Pancreas (tissue), 10 donors: ENCODE measurements around the gene GPC6. TPM values are rescaled to one million over a fixed set of nuclear protein-coding genes. Genes with fewer than 3 reads are reported as not detected.
A peak's percentile ranks its signal among the peaks of the same experiment; 100 is the strongest.

ENCODE experiments used
- ATAC-seq, 4 donors: fragments of 200-7000 bp; cut with Tn5 transposase; one replicate each; pipeline versions ENCODE4 v1.8.0 to v1.9.1; 2020; ENCODE audit warnings: mild to moderate bottlenecking in 4 of 4, moderate library complexity in 4 of 4
- DNase-seq, 6 donors: peaks; one replicate each; pipeline ENCODE4 v3.0.0-alpha.2; 2020
- FAIRE-seq: peaks from 2 replicates; lab custom pipeline; 2012; peaks lifted over from hg19 to GRCh38; lab: Jason Lieb, UNC
- H3K27ac ChIP-seq, 4 donors: fragments of 200-600 bp; sonication (generic); 1 replicate in 3 of 4; 2 replicates in 1 of 4; pipeline versions ENCODE4 v1.5.0 to v1.8.0; 2020
- H3K27me3 ChIP-seq, 4 donors: fragments of 200-600 bp; one replicate each; pipeline ENCODE4 v1.8.0; 2021
- H3K36me3 ChIP-seq, 3 donors: fragments of 200-600 bp; sonication (generic) in 1 of 3; one replicate each; pipeline versions ENCODE4 v1.5.0 to v1.8.0; 2020 to 2021
- H3K4me1 ChIP-seq, 3 donors: fragments of 200-600 bp; one replicate each; pipeline ENCODE4 v1.8.0; 2021
- H3K4me3 ChIP-seq, 4 donors: fragments of 200-600 bp; sonication (generic) in 2 of 4; one replicate each; pipeline versions ENCODE4 v1.5.0 to v1.8.0; 2020 to 2021
- H3K9me3 ChIP-seq, 4 donors: fragments of 200-600 bp; one replicate each; pipeline ENCODE4 v1.8.0; 2021
- WGBS, 2 donors: extraction: QIAGEN DNeasy Blood & Tissue Kit; methylation state at CpG; one replicate each; pipeline ENCODE4 v1.1.7; 2013; 5-methylcytosine and 5-hydroxymethylcytosine counted together
- intact Hi-C, 3 donors: fragments of 100-400 bp; cut with DNase I; formaldehyde crosslinking; loops; one replicate each; pipeline versions ENCODE4 v1.11.1 to v1.14.2; 2022
- polyA plus RNA-seq, 2 donors: library from polyadenylated mRNA; stranded (reverse); fragments of 200-250 nt; gene quantifications; one replicate each; pipeline ENCODE4 v1.2.3, GENCODE V29; 2013
- total RNA-seq, 6 donors: library from RNA; stranded (reverse); fragmentation: NEBNext Ultra II Directional in 4 of 6; extraction: Animal tissue kit (Norgen Biotek cat#: 25700) in 4 of 6; gene quantifications; one replicate each; pipeline versions ENCODE4 v1.2.1 to v1.2.4, GENCODE V29; 2021 to 2023
- TF ChIP-seq, protein P1 (sequence below), 4 donors: fragments of 200-600 bp; sonication (generic) in 3 of 4; IDR thresholded peaks; one replicate each; pipeline versions ENCODE4 v1.5.0 to v1.8.0; 2021; ENCODE audit warnings: antibody characterized with exemption in 4 of 4
- donor health status: healthy with polysubstance abuse.
- donor health status: DM: no; HTN: no; CAD: no; lungs with moderate emphysema.
- donor health status: DM: no; HTN: no; CAD: no.
- donor health status: control.
- donor health status: control.
- donor health status: Bipolar disorder and iron deficiency.
- donor health status: DM: yes; HTN: yes; CAD: no.
- donor health status: DM: no; HTN: no; CAD: no.
- donor health status: DM: no; HTN: no; CAD: no.
- donor health status: DM: yes; HTN: yes; CAD: no.

GPC6 gene
- total and polyA plus RNA-seq, 8 donors, result 0.23 to 3.3 (median 1.2) TPM

DNA sequence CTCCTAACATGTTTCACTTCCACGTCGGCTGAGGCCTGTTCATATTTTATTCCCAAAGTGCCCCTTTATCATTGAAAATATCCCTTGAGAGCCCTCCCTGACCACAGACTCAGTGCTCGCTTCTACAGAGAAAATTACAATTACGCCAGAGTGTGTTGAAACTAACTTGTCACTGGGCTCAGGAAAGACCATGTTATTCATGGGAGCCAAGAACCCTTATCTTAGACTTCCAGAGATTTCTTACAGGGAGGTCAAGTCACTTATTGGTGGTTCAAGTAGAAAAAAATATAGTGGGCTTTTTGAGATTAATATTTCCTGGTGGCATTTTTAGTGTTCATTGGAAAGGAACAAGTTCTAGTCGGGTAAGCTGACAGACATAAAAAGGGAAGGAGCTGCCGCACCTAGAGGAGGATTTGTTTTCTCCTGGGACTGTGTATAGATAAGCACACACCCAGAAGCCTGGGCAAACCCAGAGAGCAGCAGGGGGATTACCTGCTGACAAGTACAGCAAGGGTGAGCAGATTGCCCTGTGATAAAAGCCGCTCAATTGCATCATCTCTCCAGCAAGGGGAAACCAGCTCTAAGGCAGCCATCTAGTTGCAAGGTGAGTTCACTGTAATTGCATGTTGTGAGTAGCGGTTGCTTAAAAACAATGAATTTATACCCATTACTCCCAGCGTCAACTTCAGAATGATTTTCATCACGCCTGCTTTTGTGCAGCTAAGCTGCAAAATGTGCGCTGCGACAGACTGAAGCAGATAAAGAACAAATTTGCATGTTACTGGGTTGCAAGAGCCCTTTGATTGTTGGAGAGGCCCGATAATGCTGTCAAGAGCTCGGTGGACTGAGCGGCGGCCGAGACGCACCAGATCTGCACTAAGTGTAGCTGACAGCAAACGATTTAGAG lies 1206.7 kb downstream of the GPC6 start:
- intact Hi-C loops, result loop anchor here in 2 of 3 donors (5.0 to 10.0 kb wide), 2 partner anchors 181 to 184 kb away; no protein-coding TSS in a partner anchor
- FAIRE-seq (no peak), ATAC-seq (peak in 2 of 4 donors; percentile 67 to 71), DNase-seq (no peak)
- H3K4me3 ChIP-seq, result no peak overlapping the region
- no peak overlapping the region for H3K27ac ChIP-seq
- H3K27me3 ChIP-seq, result no peaks in the 10 kb centered on the region
- no peaks in the 10 kb centered on the region for H3K9me3 ChIP-seq
- TF ChIP-seq, protein P1, sequence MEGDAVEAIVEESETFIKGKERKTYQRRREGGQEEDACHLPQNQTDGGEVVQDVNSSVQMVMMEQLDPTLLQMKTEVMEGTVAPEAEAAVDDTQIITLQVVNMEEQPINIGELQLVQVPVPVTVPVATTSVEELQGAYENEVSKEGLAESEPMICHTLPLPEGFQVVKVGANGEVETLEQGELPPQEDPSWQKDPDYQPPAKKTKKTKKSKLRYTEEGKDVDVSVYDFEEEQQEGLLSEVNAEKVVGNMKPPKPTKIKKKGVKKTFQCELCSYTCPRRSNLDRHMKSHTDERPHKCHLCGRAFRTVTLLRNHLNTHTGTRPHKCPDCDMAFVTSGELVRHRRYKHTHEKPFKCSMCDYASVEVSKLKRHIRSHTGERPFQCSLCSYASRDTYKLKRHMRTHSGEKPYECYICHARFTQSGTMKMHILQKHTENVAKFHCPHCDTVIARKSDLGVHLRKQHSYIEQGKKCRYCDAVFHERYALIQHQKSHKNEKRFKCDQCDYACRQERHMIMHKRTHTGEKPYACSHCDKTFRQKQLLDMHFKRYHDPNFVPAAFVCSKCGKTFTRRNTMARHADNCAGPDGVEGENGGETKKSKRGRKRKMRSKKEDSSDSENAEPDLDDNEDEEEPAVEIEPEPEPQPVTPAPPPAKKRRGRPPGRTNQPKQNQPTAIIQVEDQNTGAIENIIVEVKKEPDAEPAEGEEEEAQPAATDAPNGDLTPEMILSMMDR (IDR thresholded peaks at IDR 0.05), result no peak
- 53 to 61% methylated on average over 19 of the region's 19 CpGs for WGBS, 2 donors
- no peaks in the 10 kb centered on the region for H3K36me3 ChIP-seq
- H3K4me1 ChIP-seq, result no peaks in the 10 kb centered on the region

DNA sequence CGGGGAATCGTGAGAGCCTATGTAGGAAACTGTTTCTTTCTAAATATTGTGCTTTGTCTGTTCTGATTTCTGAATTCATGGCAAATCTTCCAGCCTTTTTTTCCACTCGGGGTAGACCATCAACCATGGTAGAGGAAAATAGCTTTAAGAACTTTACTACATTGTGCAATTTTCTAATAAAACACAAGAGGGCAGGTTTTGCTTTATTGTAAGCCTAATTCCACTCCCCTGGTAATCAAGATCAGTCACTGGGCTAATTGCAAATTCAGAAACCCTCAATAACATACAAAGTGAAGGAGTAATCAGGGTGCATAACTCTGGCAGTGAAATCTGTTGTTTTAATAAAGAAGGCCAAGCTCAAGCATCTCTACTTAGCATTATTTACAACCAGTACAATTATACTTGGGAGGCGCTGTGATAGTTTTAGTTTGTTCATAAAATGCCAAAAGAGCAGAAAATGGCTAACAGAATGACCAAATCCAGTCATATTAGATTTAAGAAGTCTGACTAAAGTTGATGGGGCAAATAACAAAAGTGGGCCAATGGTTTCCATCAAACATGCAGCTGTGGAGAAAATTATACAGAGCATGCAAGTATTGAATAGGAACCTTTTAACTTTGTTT lies 1209.1 kb downstream of the GPC6 start:
- DNase-seq, result no peak
- Histone ChIP-seq H3K4me1 (no peaks in the 10 kb centered on the region), H3K9me3 (no peaks in the 10 kb centered on the region), H3K27ac (no peak overlapping the region), H3K27me3 (no peaks in the 10 kb centered on the region), H3K36me3 (no peaks in the 10 kb centered on the region), H3K4me3 (no peak overlapping the region)
- TF ChIP-seq, protein P1 (IDR thresholded peaks at IDR 0.05), result peak; percentile 31 to 52 (median 42)
- intact Hi-C loops, result loop anchor here in 1 of 3 donors (10.0 kb wide), 1 partner anchor 179 kb away; no protein-coding TSS in a partner anchor
- WGBS, 2 donors, result 29 to 33% methylated on average over 4 of the region's 4 CpGs
- ATAC-seq, result peak; percentile 77 to 88 (median 87)
- FAIRE-seq, result peak; percentile 93

DNA sequence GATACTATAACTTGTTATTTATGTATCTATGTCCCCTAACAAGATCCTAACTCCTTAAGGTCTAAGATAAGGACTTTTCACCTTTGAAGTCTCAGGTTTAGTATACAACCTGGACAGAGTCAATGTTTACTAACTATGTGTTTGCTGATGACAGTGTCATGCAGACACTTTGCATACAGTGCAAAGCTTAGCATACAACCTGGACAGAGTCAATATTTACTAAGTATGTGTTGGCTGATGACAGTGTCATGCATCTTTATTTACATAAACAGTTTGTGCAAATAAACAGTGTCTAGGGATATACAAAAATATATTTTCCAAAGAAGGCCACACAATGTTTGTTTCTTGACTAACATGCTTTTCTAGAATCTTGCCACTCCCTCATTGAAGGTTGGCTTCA lies 1218.2 kb downstream of the GPC6 start:
- Histone ChIP-seq H3K27ac (no peak overlapping the region), H3K36me3 (no peaks in the 10 kb centered on the region), H3K9me3 (no peaks in the 10 kb centered on the region), H3K4me1 (no peaks in the 10 kb centered on the region), H3K4me3 (no peak overlapping the region), H3K27me3 (no peaks in the 10 kb centered on the region)
- DNase-seq (no peak), ATAC-seq (no peak), FAIRE-seq (no peak)
- TF ChIP-seq, protein P1 (IDR thresholded peaks at IDR 0.05), result no peak
- intact Hi-C loops, result no loop called here

DNA sequence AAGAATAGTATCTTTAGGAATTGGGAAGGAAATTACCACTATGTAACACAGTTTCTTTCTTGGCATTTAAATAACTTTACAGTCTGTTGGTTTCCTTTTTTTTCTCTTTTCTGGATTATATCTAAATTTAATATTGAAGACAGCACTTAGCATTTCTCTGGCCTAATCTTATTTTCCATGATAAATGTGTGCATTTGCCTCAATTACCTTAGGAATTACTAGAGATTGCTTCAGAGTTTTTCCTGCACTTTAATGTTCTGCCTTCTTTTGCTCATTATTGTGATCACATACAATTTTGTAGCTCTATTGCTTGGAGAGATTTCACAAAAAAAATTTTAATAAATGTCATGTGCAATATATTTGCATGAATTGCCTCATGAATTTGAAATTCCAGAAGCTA lies 1227.7 kb downstream of the GPC6 start:
- no peak for FAIRE-seq
- TF ChIP-seq, protein P1 (IDR thresholded peaks at IDR 0.05), result no peak
- Histone ChIP-seq H3K36me3 (no peaks in the 10 kb centered on the region), H3K27me3 (no peaks in the 10 kb centered on the region), H3K27ac (no peak overlapping the region), H3K4me1 (no peaks in the 10 kb centered on the region), H3K4me3 (no peak overlapping the region), H3K9me3 (no peaks in the 10 kb centered on the region)
- DNase-seq, result no peak
- intact Hi-C loops, result no loop called here
- ATAC-seq, result no peak
